ENCODE results near the gene TXNDC15. TPM values are rescaled to one million over a fixed set of nuclear protein-coding genes. Genes with fewer than 3 reads are reported as not detected.

Gene TXNDC15
- total RNA-seq, 1 experiment from 2014 or later = 31.3 TPM

- Histone ChIP-seq H4K20me1 (ENCODE audit: control insufficient read depth, insufficient read depth, insufficient read length) (no peaks in the 10 kb centered on the region), H3K27ac (ENCODE audit: insufficient read length, low read depth, low read length) (no peak overlapping the region), H2BK20ac (ENCODE audit: low read depth, low read length, poor library complexity, severe bottlenecking) (no peak overlapping the region), H4K8ac (replicated peaks; ENCODE audit: insufficient read length, low read depth, low read length) (no peak overlapping the region), H3K4me2 (ENCODE audit: insufficient read depth, insufficient read length, low read length) (peak overlapping the region; percentile 13), H3K23ac (ENCODE audit: insufficient read length, low read depth, low read length) (no peak overlapping the region), H3K27me3 (ENCODE audit: insufficient read depth, low read length) (no peaks in the 10 kb centered on the region), H3K14ac (ENCODE audit: insufficient read depth, low read length) (peak overlapping the region; percentile 90), H2AK5ac (ENCODE audit: insufficient read length, low read length) (no peak overlapping the region), H3K56ac (ENCODE audit: insufficient read length, low read depth, low read length) (no peak overlapping the region), H2BK5ac (ENCODE audit: insufficient read length, low read length) (peak overlapping the region; percentile 1), H3K18ac (ENCODE audit: insufficient read length, low read depth, low read length) (peak overlapping the region; percentile 94), H2AFZ (ENCODE audit: low read length) (no peak overlapping the region), H2BK12ac (ENCODE audit: insufficient read length, low read depth, low read length) (no peak overlapping the region), H3K9ac (ENCODE audit: extremely low read depth, insufficient read length, low read length) (peak overlapping the region; percentile 73), H3K4me1 (ENCODE audit: insufficient read depth, low read length) (0 out of 2 replicates have a peak, but pooled peaks cover 3% of the 10 kb centered on the region), H4K91ac (ENCODE audit: insufficient read length, low read depth, low read length) (no peak overlapping the region), H2BK120ac (ENCODE audit: low read depth, low read length, poor library complexity, severe bottlenecking) (no peak overlapping the region), H3K79me1 (ENCODE audit: insufficient read depth, low read depth, low read length, poor library complexity, severe bottlenecking) (no peaks in the 10 kb centered on the region), H3K4ac (ENCODE audit: low read depth, low read length) (no peak overlapping the region; the same call in 1 of the 2 replicates), H4K5ac (ENCODE audit: insufficient read length, low read depth, low read length) (no peak overlapping the region), H3K9me3 (ENCODE audit: control insufficient read depth, low read depth, low read length) (no peaks in the 10 kb centered on the region), H3K79me2 (ENCODE audit: insufficient read depth, low read length) (no peaks in the 10 kb centered on the region), H3K23me2 (ENCODE audit: insufficient read length, low read depth, low read length, poor library complexity, severe bottlenecking) (no peaks in the 10 kb centered on the region), H2BK15ac (ENCODE audit: low read depth, low read length) (no peak overlapping the region), H3T11ph (ENCODE audit: low read length) (no peak overlapping the region)
- no peak for DNase-seq
- Mint-ChIP-seq H3K9me3 (no peaks in the 10 kb centered on the region), H3K27me3 (ENCODE audit: low read depth) (no peaks in the 10 kb centered on the region), H3K36me3 (ENCODE audit: insufficient read depth in 1 of 3, low read depth in 3 of 3) (peaks cover 0 to 18% (median 6%) of the 10 kb centered on the region in 3 experiments; a peak in 4 of 7 replicates), H3K27ac (peak overlapping the region; percentile 91 to 99 (median 97)), H3K4me3 (peak overlapping the region; percentile 90 to 91), H3K4me1 (peaks cover 5 to 8% of the 10 kb centered on the region in 2 experiments)
- TF ChIP-seq CTCF (conservative IDR thresholded peaks at IDR 0.05) = peak; percentile 93; the same call in 2 of the 3 replicates
- WGBS (ENCODE audit: extremely low coverage, insufficient read length, low lambda C conversion rate) = no CpG with 5 or more reads among the region's 54 CpGs
Measured at GRCh38 chr5:134905246-134905996, 31.2 kb downstream of the TXNDC15 start.
